Tibial artery (tissue), 4 donors: ENCODE measurements around the gene KCNF1.
A peak's percentile ranks its signal among the peaks of the same experiment; 100 is the strongest.

ENCODE experiments used
- DNase-seq, 2 donors: peaks; one replicate each; pipeline ENCODE4 v3.0.0-alpha.2; 2019
- H3K27ac ChIP-seq, 2 donors: fragments of 200-600 bp; sonication (generic) in 1 of 2; 1 replicate in 1 of 2; 2 replicates in 1 of 2; pipeline ENCODE4 v1.5.1; 2018 to 2019; ENCODE audit warnings: mild to moderate bottlenecking in 1 of 2
- H3K27me3 ChIP-seq, 2 donors: fragments of 200-600 bp; sonication (generic) in 1 of 2; one replicate each; pipeline versions ENCODE4 v1.5.1 to v1.6.0; 2016 to 2019
- H3K36me3 ChIP-seq, 3 donors: fragments of 200-600 bp; sonication (generic) in 2 of 3; one replicate each; pipeline ENCODE4 v1.5.1; 2016 to 2019; ENCODE audit warnings: mild to moderate bottlenecking in 2 of 3
- H3K4me1 ChIP-seq, 4 donors: fragments of 200-600 bp; sonication (generic) in 2 of 4; 1 replicate in 3 of 4; 2 replicates in 1 of 4; pipeline ENCODE4 v1.5.1; 2016 to 2019
- H3K4me3 ChIP-seq, 2 donors: fragments of 200-600 bp; sonication (generic) in 1 of 2; 1 replicate in 1 of 2; 2 replicates in 1 of 2; pipeline ENCODE4 v1.5.1; 2018 to 2019; ENCODE audit warnings: mild to moderate bottlenecking in 2 of 2
- H3K9me3 ChIP-seq, 3 donors: fragments of 200-600 bp; sonication (generic) in 1 of 3; one replicate each; pipeline ENCODE4 v1.5.1; 2016 to 2019
- CTCF ChIP-seq, 2 experiments: fragments of 200-600 bp in 1 of 2; fragments of 450-650 bp in 1 of 2; IDR thresholded peaks; one replicate each; pipeline ENCODE4 v1.5.1; 2017 to 2019; ENCODE audit warnings: antibody characterized with exemption in 2 of 2, mild to moderate bottlenecking in 1 of 2, moderate library complexity in 1 of 2
- intact Hi-C: fragments of 100-400 bp; cut with DNase I; formaldehyde crosslinking; loops from one replicate; pipeline ENCODE4 v1.15.0; 2023; ENCODE audit warnings: low total_unique reads

KCNF1 gene

GRCh38 chr2:10883066-10883465 lies 28.7 kb upstream of the KCNF1 start:
- Histone ChIP-seq H3K9me3 (no peaks in the 10 kb centered on the region), H3K27ac (no peak overlapping the region), H3K4me3 (no peak overlapping the region), H3K36me3 (no peaks in the 10 kb centered on the region), H3K4me1 (no peaks in the 10 kb centered on the region), H3K27me3 (peaks cover 0 to 11% of the 10 kb centered on the region in 2 donors)
- DNase-seq: no peak
- TF ChIP-seq CTCF (IDR thresholded peaks at IDR 0.05): no peak
- intact Hi-C loops: no loop called here

GRCh38 chr2:10883801-10884478 lies 27.8 kb upstream of the KCNF1 start:
- Histone ChIP-seq H3K4me3 (no peak overlapping the region), H3K9me3 (no peaks in the 10 kb centered on the region), H3K36me3 (no peaks in the 10 kb centered on the region), H3K27me3 (peaks cover 0 to 6% of the 10 kb centered on the region in 2 donors), H3K4me1 (no peaks in the 10 kb centered on the region), H3K27ac (no peak overlapping the region)
- intact Hi-C loops: no loop called here
- DNase-seq: no peak
- no peak for TF ChIP-seq CTCF (IDR thresholded peaks at IDR 0.05)

- Histone ChIP-seq H3K27me3 (peaks cover 0 to 8% of the 10 kb centered on the region in 2 donors), H3K4me3 (no peak overlapping the region), H3K4me1 (no peaks in the 10 kb centered on the region), H3K27ac (no peak overlapping the region), H3K36me3 (no peaks in the 10 kb centered on the region), H3K9me3 (no peaks in the 10 kb centered on the region)
- intact Hi-C loops: no loop called here
- peak in 1 of 2 donors; percentile 13 for DNase-seq
- TF ChIP-seq CTCF (IDR thresholded peaks at IDR 0.05): no peak
These were observed 27.2 kb upstream of the KCNF1 start for GRCh38 chr2:10884574-10884975.

GRCh38 chr2:10885094-10885860 lies 26.5 kb upstream of the KCNF1 start:
- intact Hi-C loops: no loop called here
- Histone ChIP-seq H3K4me3 (no peak overlapping the region), H3K9me3 (no peaks in the 10 kb centered on the region), H3K27me3 (peaks cover 0 to 9% of the 10 kb centered on the region in 2 donors), H3K27ac (no peak overlapping the region), H3K4me1 (no peaks in the 10 kb centered on the region), H3K36me3 (no peaks in the 10 kb centered on the region)
- no peak for DNase-seq
- TF ChIP-seq CTCF (IDR thresholded peaks at IDR 0.05): no peak

GRCh38 chr2:10887476-10887875 lies 24.3 kb upstream of the KCNF1 start:
- intact Hi-C loops: no loop called here
- no peaks in the 10 kb centered on the region for H3K36me3 ChIP-seq
- no peaks in the 10 kb centered on the region for H3K9me3 ChIP-seq
- H3K4me3 ChIP-seq: no peak overlapping the region
- no peaks in the 10 kb centered on the region for H3K4me1 ChIP-seq
- peaks cover 0 to 15% of the 10 kb centered on the region in 2 donors for H3K27me3 ChIP-seq
- TF ChIP-seq CTCF (IDR thresholded peaks at IDR 0.05): no peak
- DNase-seq: no peak
- no peak overlapping the region for H3K27ac ChIP-seq
